Measurements from ENCODE around the gene NAXE.

DNA sequence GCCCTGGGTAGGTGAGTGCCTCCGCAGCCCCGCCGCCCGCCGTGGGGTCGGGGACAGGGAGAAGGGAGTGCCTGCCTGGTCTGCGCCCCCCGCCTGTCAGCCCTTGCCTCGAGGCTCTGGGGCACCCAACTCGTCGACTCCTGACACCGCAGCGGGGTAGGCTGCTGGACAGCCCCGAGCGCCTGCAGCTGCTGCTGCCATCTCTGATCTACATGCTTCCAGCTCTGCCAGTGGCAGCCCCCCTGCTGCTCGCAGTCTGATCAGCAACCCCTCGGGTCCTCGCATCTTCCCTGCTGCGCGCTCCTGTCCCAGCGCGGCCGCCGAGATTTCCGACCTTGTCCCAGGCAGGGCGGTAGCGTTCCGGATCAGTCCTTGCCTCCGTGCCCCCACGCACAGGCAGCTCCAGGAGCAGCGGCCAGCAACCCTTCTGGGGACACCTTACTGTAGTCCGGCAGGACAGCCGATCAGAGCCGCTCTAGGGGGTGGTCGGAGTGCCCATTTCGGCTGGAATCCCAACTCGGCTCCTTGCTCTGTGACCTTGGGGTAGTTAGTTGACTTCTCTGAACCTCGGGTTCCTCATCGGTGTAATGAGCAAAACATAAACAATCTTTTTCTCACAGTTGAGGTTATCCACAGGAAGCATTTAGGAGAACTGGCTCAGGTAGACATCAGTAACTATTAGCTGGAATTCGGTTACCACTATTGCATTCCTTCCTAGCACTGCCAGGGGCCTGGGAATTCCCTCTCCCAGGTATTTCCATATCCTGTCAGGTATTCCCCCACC is 50.9 kb downstream of the NAXE start:
- TF ChIP-seq, protein P1, sequence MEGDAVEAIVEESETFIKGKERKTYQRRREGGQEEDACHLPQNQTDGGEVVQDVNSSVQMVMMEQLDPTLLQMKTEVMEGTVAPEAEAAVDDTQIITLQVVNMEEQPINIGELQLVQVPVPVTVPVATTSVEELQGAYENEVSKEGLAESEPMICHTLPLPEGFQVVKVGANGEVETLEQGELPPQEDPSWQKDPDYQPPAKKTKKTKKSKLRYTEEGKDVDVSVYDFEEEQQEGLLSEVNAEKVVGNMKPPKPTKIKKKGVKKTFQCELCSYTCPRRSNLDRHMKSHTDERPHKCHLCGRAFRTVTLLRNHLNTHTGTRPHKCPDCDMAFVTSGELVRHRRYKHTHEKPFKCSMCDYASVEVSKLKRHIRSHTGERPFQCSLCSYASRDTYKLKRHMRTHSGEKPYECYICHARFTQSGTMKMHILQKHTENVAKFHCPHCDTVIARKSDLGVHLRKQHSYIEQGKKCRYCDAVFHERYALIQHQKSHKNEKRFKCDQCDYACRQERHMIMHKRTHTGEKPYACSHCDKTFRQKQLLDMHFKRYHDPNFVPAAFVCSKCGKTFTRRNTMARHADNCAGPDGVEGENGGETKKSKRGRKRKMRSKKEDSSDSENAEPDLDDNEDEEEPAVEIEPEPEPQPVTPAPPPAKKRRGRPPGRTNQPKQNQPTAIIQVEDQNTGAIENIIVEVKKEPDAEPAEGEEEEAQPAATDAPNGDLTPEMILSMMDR (IDR thresholded peaks at IDR 0.05; ENCODE audit: low read length), result no peak
- TF ChIP-seq EZH2phosphoT487 (IDR thresholded peaks at IDR 0.05; ENCODE audit: low read length) (no peak), EZH2 (optimal IDR thresholded peaks at IDR 0.05; ENCODE audit: low read depth, low read length) (no peak)

Measured in MM.1S (cell line).